ENCODE results near the gene TSPAN11. TPM values are rescaled to one million over a fixed set of nuclear protein-coding genes. Genes with fewer than 3 reads are reported as not detected.

TSPAN11 gene
- total RNA-seq, 4 donors from 2014 or later, result 0.64 to 2.8 (median 1.3) TPM

DNA sequence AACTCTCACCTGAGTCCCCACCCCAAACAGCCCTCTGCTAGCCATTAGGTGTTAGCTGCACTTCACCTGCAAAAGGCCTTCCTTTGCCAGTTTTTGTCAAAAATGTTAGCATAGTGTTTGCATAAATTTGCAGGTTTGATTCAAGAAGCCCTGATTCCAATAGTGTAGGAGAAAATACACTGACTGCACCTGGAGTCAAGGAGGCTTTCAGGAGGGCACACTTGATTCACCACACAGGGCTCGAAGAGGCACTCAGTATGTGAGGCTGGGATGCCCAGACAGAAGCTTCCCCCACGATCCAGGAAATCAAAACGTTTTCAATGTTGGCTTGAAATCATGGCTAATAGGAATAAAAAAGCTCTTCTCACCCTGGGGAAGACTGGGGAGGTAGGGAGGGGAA is 106.6 kb downstream of the TSPAN11 start:
- WGBS, result 68% methylated on average over 3 of the region's 3 CpGs
- DNase-seq (ENCODE audit: low spot score in 2 of 2), result no peak

DNA sequence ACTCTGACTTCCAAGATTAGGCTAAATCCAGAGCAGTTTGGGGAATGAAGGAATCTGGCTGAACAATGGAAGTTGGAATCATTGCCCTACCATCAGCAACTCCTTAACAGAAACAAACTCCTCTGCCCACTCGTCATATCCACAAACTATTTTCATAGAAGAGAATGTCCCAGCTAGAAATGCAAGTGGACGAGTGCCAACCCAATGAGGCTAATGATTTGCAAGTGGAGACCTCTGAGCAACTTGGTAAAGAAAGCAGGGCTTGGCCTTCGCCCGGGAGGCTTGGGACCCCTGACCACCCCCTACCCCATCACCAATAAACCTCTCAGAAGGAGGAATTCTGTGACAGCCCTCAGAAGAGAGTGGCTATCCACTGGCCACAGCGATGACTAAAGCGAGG is 107.1 kb downstream of the TSPAN11 start:
- no peak for TF ChIP-seq POLR2AphosphoS5 (IDR thresholded peaks at IDR 0.05)
- TF ChIP-seq POLR2A (IDR thresholded peaks at IDR 0.05), result no peak
- TF ChIP-seq, protein P1, sequence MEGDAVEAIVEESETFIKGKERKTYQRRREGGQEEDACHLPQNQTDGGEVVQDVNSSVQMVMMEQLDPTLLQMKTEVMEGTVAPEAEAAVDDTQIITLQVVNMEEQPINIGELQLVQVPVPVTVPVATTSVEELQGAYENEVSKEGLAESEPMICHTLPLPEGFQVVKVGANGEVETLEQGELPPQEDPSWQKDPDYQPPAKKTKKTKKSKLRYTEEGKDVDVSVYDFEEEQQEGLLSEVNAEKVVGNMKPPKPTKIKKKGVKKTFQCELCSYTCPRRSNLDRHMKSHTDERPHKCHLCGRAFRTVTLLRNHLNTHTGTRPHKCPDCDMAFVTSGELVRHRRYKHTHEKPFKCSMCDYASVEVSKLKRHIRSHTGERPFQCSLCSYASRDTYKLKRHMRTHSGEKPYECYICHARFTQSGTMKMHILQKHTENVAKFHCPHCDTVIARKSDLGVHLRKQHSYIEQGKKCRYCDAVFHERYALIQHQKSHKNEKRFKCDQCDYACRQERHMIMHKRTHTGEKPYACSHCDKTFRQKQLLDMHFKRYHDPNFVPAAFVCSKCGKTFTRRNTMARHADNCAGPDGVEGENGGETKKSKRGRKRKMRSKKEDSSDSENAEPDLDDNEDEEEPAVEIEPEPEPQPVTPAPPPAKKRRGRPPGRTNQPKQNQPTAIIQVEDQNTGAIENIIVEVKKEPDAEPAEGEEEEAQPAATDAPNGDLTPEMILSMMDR (IDR thresholded peaks at IDR 0.05), result no peak
- TF ChIP-seq EP300 (IDR thresholded peaks at IDR 0.05), result no peak
- 78% methylated on average over 6 of the region's 6 CpGs for WGBS
- H3K27ac ChIP-seq, result no peak overlapping the region
- H3K4me3 ChIP-seq, result no peak overlapping the region
- no peaks in the 10 kb centered on the region for H3K9me3 ChIP-seq
- no peak for DNase-seq (ENCODE audit: low spot score in 2 of 2)
- H3K4me1 ChIP-seq, result peaks cover 2% of the 10 kb centered on the region
- H3K27me3 ChIP-seq, result no peaks in the 10 kb centered on the region
- H3K36me3 ChIP-seq, result no peaks in the 10 kb centered on the region

More for the DNA sequence above, 106.6 kb downstream of the TSPAN11 start:
- no peak overlapping the region for H3K27ac ChIP-seq
- H3K4me1 ChIP-seq, result peaks cover 2% of the 10 kb centered on the region
- TF ChIP-seq POLR2AphosphoS5 (IDR thresholded peaks at IDR 0.05) (no peak), EP300 (IDR thresholded peaks at IDR 0.05) (no peak), POLR2A (IDR thresholded peaks at IDR 0.05) (no peak)
- TF ChIP-seq, protein P1 (IDR thresholded peaks at IDR 0.05), result no peak
- no peaks in the 10 kb centered on the region for H3K27me3 ChIP-seq
- H3K9me3 ChIP-seq, result no peaks in the 10 kb centered on the region
- no peaks in the 10 kb centered on the region for H3K36me3 ChIP-seq
- H3K4me3 ChIP-seq, result no peak overlapping the region

DNA sequence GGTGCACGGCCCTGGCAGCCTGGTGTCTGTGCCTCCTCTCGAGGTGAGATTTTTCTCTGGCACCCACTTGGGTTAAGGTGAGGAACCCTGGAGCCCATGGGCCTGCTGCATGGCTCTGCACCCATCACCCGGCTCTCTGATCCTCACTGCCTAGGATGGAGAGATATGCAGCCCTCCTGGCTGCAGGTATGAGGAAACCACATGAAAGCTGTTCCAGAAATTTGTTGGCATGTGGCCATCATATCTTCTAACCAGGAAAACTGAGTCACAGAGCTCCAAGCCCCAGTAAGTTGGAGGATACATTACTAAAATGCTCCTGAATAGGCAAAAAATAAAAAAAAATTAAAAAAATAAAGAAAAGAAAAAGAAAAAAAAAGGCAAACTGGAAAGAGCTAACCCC is 107.8 kb downstream of the TSPAN11 start:
- H3K9me3 ChIP-seq, result no peaks in the 10 kb centered on the region
- peaks cover 2% of the 10 kb centered on the region for H3K4me1 ChIP-seq
- no peak overlapping the region for H3K27ac ChIP-seq
- H3K27me3 ChIP-seq, result no peaks in the 10 kb centered on the region
- H3K36me3 ChIP-seq, result no peaks in the 10 kb centered on the region
- no peak overlapping the region for H3K4me3 ChIP-seq
- DNase-seq (ENCODE audit: low spot score in 2 of 2), result no peak
- TF ChIP-seq, protein P1 (IDR thresholded peaks at IDR 0.05), result no peak
- no peak for TF ChIP-seq POLR2A (IDR thresholded peaks at IDR 0.05)
- TF ChIP-seq EP300 (IDR thresholded peaks at IDR 0.05), result no peak
- no peak for TF ChIP-seq POLR2AphosphoS5 (IDR thresholded peaks at IDR 0.05)
- WGBS, result 77% methylated on average over 3 of the region's 3 CpGs

DNA sequence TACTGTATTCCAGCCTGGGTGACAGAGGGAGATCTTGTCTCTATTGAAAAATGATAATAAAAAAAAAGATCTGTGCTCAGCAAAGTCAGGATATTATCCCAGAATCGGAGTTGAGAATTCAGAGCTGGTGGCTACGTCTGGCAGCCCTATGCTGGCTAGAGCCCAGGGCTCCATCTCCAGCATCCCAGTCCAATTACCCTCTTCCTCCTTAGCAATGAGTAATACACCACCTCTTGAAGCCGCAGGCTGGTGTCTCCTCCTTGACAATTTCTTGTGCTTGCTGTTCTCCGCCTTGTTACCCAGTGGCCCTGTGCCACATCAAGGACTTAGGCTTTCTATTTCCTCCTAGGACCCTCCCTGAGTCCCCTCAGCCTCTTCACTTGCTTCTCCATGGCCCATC is 108.7 kb downstream of the TSPAN11 start:
- H3K27me3 ChIP-seq, result no peaks in the 10 kb centered on the region

DNA sequence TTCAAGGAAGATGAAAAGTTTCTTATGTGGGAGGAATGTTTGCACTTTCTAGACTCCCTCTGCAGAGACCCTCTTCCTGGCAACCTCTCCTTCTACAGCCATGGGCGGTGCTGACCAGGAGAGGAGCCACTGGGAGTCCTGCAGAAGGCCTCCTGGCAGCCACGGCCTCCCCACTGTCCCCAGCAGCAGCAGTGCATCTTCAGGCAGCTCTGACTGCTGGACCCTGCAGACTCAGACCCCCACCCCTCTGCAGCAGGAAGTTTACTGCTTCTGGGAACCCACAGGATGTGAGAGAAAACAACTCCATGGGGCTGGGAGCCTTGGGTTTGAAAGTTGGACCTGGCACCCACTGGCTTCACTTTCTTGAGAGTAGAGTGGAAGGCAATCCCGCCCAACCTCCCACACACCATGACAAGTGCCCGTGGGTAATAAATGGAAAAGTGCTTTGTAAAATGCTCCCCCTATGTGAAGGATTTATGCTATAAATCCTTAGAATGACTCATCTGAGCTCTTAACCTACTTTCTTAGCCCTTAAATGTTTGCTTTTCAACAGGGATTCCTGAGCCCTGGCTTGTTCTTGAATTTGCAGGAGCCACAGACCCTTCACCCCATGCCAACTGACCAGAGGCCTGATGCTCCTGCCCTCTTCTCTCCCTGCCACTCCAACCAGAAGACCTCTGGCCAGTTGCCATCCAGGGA is 109.6 kb downstream of the TSPAN11 start:
- WGBS, result 85% methylated on average over 4 of the region's 4 CpGs
- Histone ChIP-seq H3K9me3 (no peaks in the 10 kb centered on the region), H3K36me3 (no peaks in the 10 kb centered on the region), H3K4me1 (no peaks in the 10 kb centered on the region), H3K27me3 (no peaks in the 10 kb centered on the region), H3K4me3 (no peak overlapping the region), H3K27ac (no peak overlapping the region)
- no peak for DNase-seq (ENCODE audit: low spot score in 2 of 2)
- no peak for TF ChIP-seq POLR2AphosphoS5 (IDR thresholded peaks at IDR 0.05)
- TF ChIP-seq, protein P1 (IDR thresholded peaks at IDR 0.05), result no peak
- no peak for TF ChIP-seq POLR2A (IDR thresholded peaks at IDR 0.05)
- no peak for TF ChIP-seq EP300 (IDR thresholded peaks at IDR 0.05)

More for the DNA sequence above, 108.7 kb downstream of the TSPAN11 start:
- 67% methylated on average over 4 of the region's 4 CpGs for WGBS
- Histone ChIP-seq H3K36me3 (no peaks in the 10 kb centered on the region), H3K4me3 (no peak overlapping the region), H3K4me1 (peaks cover 2% of the 10 kb centered on the region), H3K9me3 (no peaks in the 10 kb centered on the region), H3K27ac (no peak overlapping the region)
- TF ChIP-seq POLR2A (IDR thresholded peaks at IDR 0.05) (no peak), EP300 (IDR thresholded peaks at IDR 0.05) (no peak), POLR2AphosphoS5 (IDR thresholded peaks at IDR 0.05) (no peak)
- TF ChIP-seq, protein P1 (IDR thresholded peaks at IDR 0.05), result no peak
- DNase-seq (ENCODE audit: low spot score in 2 of 2), result no peak

Data from suprapubic skin (tissue), 4 donors.